Measurements from ENCODE around the gene CPAMD8.
"Not testable (repeated sequence)": the region's sequence is repeated elsewhere in the genome, so short reads cannot be mapped to it uniquely, and the experiment has no call there.

CPAMD8 gene

GRCh38 chr19:16945762-16946465 lies 80.7 kb downstream of the CPAMD8 start:
- DNase-seq (ENCODE audit: low spot score), result no peak

- DNase-seq (ENCODE audit: low spot score), result no peak
Observed at GRCh38 chr19:16945364-16945714, 81.3 kb downstream of the CPAMD8 start.

GRCh38 chr19:16944626-16945363 lies 81.8 kb downstream of the CPAMD8 start:
- peak; percentile 45 for DNase-seq (ENCODE audit: low spot score)

GRCh38 chr19:16943942-16944625 lies 82.5 kb downstream of the CPAMD8 start:
- no peak for DNase-seq (ENCODE audit: low spot score)

- DNase-seq (ENCODE audit: low spot score), result not testable (repeated sequence)
Observed at GRCh38 chr19:16943090-16943489, 83.5 kb downstream of the CPAMD8 start.

GRCh38 chr19:16942583-16942982 lies 84.0 kb downstream of the CPAMD8 start:
- no peak for DNase-seq (ENCODE audit: low spot score)

- no peak for DNase-seq (ENCODE audit: low spot score)
Observed at GRCh38 chr19:16940626-16941025, 86.0 kb downstream of the CPAMD8 start.

GRCh38 chr19:16940063-16940462 lies 86.5 kb downstream of the CPAMD8 start:
- not testable (repeated sequence) for DNase-seq (ENCODE audit: low spot score)

GRCh38 chr19:16938211-16938610 lies 88.4 kb downstream of the CPAMD8 start:
- DNase-seq (ENCODE audit: low spot score), result no peak

GRCh38 chr19:16937796-16938195 lies 88.8 kb downstream of the CPAMD8 start:
- not testable (repeated sequence) for DNase-seq (ENCODE audit: low spot score)

GRCh38 chr19:16936901-16937300 lies 89.7 kb downstream of the CPAMD8 start:
- DNase-seq (ENCODE audit: low spot score), result no peak

- no peak for DNase-seq (ENCODE audit: low spot score)
Observed at GRCh38 chr19:16934489-16934888, 92.1 kb downstream of the CPAMD8 start.

GRCh38 chr19:16931306-16931705 lies 95.3 kb downstream of the CPAMD8 start:
- DNase-seq (ENCODE audit: low spot score), result no peak

- no peak for DNase-seq (ENCODE audit: low spot score)
Observed at GRCh38 chr19:16930753-16931152, 95.9 kb downstream of the CPAMD8 start.

- no peak for DNase-seq (ENCODE audit: low spot score)
Observed at GRCh38 chr19:16928916-16929315, 97.7 kb downstream of the CPAMD8 start.

GRCh38 chr19:16928351-16928750 lies 98.3 kb downstream of the CPAMD8 start:
- DNase-seq (ENCODE audit: low spot score), result no peak

- no peak for DNase-seq (ENCODE audit: low spot score)
Observed at GRCh38 chr19:16927883-16928282, 98.7 kb downstream of the CPAMD8 start.

- DNase-seq (ENCODE audit: low spot score), result no peak
Observed at GRCh38 chr19:16922949-16923348, 103.7 kb downstream of the CPAMD8 start.

GRCh38 chr19:16922592-16922934 lies 104.0 kb downstream of the CPAMD8 start:
- DNase-seq (ENCODE audit: low spot score), result no peak

GRCh38 chr19:16921766-16922591 lies 104.6 kb downstream of the CPAMD8 start:
- no peak for DNase-seq (ENCODE audit: low spot score)

- no peak for DNase-seq (ENCODE audit: low spot score)
Observed at GRCh38 chr19:16920816-16921529, 105.6 kb downstream of the CPAMD8 start.

GRCh38 chr19:16919496-16919895 lies 107.1 kb downstream of the CPAMD8 start:
- DNase-seq (ENCODE audit: low spot score), result no peak
